ENCODE results near the gene TIMM44. TPM values are rescaled to one million over a fixed set of nuclear protein-coding genes. Genes with fewer than 3 reads are reported as not detected.

The TIMM44 gene
- total RNA-seq, 1 experiment from 2014 or later = 72.8 TPM

GRCh38 chr19:7916955-7917266 lies 26.6 kb downstream of the TIMM44 start:
- intact Hi-C loops (cut with micrococcal nuclease; ENCODE audit: unreplicated experiment) = no loop called here
- ChIA-PET POLR2A (ENCODE audit: unreplicated experiment) (no interaction called here), CTCF (interaction anchor here (0.6 kb wide), 1 partner anchor 333 kb away, joined by 3 read pairs; no protein-coding TSS in a partner anchor)
- Histone ChIP-seq H4K20me1 (ENCODE audit: insufficient read depth) (peaks cover 15% of the 10 kb centered on the region; the same call in 1 of the 2 replicates), H2AFZ (peak overlapping the region; percentile 75), H3K27ac (no peak overlapping the region), H3F3A (ENCODE audit: insufficient read depth, low read depth) (peaks cover 41% of the 10 kb centered on the region), H3K9me2 (ENCODE audit: insufficient read depth) (no peaks in the 10 kb centered on the region), H3K4me3 (peak overlapping the region; percentile 63), H3K4me1 (replicated peaks; ENCODE audit: insufficient read depth) (peaks cover 23% of the 10 kb centered on the region), H3K9me3 (ENCODE audit: insufficient read depth, low read depth) (no peaks in the 10 kb centered on the region), H3K36me3 (ENCODE audit: low read depth) (no peaks in the 10 kb centered on the region), H3K27me3 (ENCODE audit: insufficient read depth, low read depth) (peaks cover 19% of the 10 kb centered on the region), H3K79me2 (ENCODE audit: low read depth) (no peaks in the 10 kb centered on the region), H3K4me2 (peak overlapping the region; percentile 88)
- TF ChIP-seq CTCF (conservative IDR thresholded peaks at IDR 0.05) (no peak), EZH2 (IDR thresholded peaks at IDR 0.05; ENCODE audit: low read depth) (0 out of 2 replicates have a peak, but pooled peaks have one; percentile 20)
- BruUV-seq (replicated peaks) = no TSS peak
- DNase-seq = no peak

- no peak for DNase-seq
These were observed 27.1 kb downstream of the TIMM44 start for GRCh38 chr19:7916103-7916954.

More at GRCh38 chr19:7916103-7916954, 27.1 kb downstream of the TIMM44 start:
- ChIA-PET POLR2A (ENCODE audit: unreplicated experiment) (no interaction called here), CTCF (no interaction called here)
- peaks cover 19% of the 10 kb centered on the region for H3K27me3 ChIP-seq (ENCODE audit: insufficient read depth, low read depth)
- H3K36me3 ChIP-seq (ENCODE audit: low read depth) = 0 out of 2 replicates have a peak, but pooled peaks cover 3% of the 10 kb centered on the region
- H3F3A ChIP-seq (ENCODE audit: insufficient read depth, low read depth) = peaks cover 35% of the 10 kb centered on the region; the same call in 1 of the 2 replicates
- H3K9me2 ChIP-seq (ENCODE audit: insufficient read depth) = no peaks in the 10 kb centered on the region
- H3K4me1 ChIP-seq (replicated peaks; ENCODE audit: insufficient read depth) = peaks cover 18% of the 10 kb centered on the region
- BruUV-seq (replicated peaks) = no TSS peak
- H3K9me3 ChIP-seq (ENCODE audit: insufficient read depth, low read depth) = no peaks in the 10 kb centered on the region
- peaks cover 15% of the 10 kb centered on the region; the same call in 1 of the 2 replicates for H4K20me1 ChIP-seq (ENCODE audit: insufficient read depth)
- H3K4me2 ChIP-seq = peak overlapping the region; percentile 88
- peak overlapping the region; percentile 63 for H3K4me3 ChIP-seq
- peak overlapping the region; percentile 75; the same call in 1 of the 2 replicates for H2AFZ ChIP-seq
- H3K79me2 ChIP-seq (ENCODE audit: low read depth) = no peaks in the 10 kb centered on the region
- TF ChIP-seq EZH2 (IDR thresholded peaks at IDR 0.05; ENCODE audit: low read depth) (no peak), CTCF (conservative IDR thresholded peaks at IDR 0.05) (no peak)
- no peak overlapping the region for H3K27ac ChIP-seq
- intact Hi-C loops (cut with micrococcal nuclease; ENCODE audit: unreplicated experiment) = no loop called here
